Thyroid gland (tissue), 4 donors: ENCODE data around the gene ADGRB3.

Experiments used
- POLR2A ChIP-seq, 2 donors: fragments of 450-650 bp; IDR thresholded peaks; one replicate each; pipeline ENCODE4 v1.6.1; 2017; ENCODE audit warnings: antibody characterized with exemption in 2 of 2, mild to moderate bottlenecking in 2 of 2, moderate library complexity in 1 of 2
- TF ChIP-seq, protein P1 (sequence below), 6 experiments: fragments of 200-600 bp in 3 of 6; fragments of 450-650 bp in 3 of 6; sonication (generic) in 3 of 6; IDR thresholded peaks; one replicate each; pipeline ENCODE4 v1.5.1; 2016 to 2019; ENCODE audit warnings: antibody characterized with exemption in 6 of 6, mild to moderate bottlenecking in 2 of 6, inconsistent platforms in 1 of 6, moderate library complexity in 1 of 6

DNA sequence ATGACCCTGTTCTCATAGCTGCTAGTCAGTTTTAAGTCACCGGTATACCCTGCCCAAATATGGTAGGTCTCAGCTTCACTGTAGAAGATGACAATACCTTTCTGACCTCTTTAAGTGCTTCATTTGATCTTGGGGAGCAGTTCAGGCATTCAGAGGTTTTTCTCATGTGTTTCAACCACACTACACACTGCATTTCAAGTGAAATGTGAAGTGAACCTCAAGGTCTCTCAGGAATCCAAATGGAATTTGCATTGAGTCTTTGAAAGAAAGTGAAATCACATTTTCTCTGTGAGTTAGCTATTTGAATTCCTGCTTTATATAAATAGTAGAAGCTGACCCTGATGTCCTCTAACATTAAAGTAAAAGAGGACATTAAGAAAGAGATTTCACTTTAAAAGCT, 461.6 kb downstream of the ADGRB3 start:
- TF ChIP-seq, protein P1, sequence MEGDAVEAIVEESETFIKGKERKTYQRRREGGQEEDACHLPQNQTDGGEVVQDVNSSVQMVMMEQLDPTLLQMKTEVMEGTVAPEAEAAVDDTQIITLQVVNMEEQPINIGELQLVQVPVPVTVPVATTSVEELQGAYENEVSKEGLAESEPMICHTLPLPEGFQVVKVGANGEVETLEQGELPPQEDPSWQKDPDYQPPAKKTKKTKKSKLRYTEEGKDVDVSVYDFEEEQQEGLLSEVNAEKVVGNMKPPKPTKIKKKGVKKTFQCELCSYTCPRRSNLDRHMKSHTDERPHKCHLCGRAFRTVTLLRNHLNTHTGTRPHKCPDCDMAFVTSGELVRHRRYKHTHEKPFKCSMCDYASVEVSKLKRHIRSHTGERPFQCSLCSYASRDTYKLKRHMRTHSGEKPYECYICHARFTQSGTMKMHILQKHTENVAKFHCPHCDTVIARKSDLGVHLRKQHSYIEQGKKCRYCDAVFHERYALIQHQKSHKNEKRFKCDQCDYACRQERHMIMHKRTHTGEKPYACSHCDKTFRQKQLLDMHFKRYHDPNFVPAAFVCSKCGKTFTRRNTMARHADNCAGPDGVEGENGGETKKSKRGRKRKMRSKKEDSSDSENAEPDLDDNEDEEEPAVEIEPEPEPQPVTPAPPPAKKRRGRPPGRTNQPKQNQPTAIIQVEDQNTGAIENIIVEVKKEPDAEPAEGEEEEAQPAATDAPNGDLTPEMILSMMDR (IDR thresholded peaks at IDR 0.05), result no peak
- no peak for TF ChIP-seq POLR2A (IDR thresholded peaks at IDR 0.05)
